GM18909 (cell line): ENCODE results near the gene NANOS1.
A peak's percentile ranks its signal among the peaks of the same experiment; 100 is the strongest.

ENCODE experiments used
- ATAC-seq: cut with Tn5 transposase; IDR thresholded peaks from one replicate; pipeline ENCODE4 v1.9.1; 2021; ENCODE audit warnings: mild to moderate bottlenecking; ENCODE audit not compliant: unreplicated experiment, poor library complexity

NANOS1 gene, protein sequence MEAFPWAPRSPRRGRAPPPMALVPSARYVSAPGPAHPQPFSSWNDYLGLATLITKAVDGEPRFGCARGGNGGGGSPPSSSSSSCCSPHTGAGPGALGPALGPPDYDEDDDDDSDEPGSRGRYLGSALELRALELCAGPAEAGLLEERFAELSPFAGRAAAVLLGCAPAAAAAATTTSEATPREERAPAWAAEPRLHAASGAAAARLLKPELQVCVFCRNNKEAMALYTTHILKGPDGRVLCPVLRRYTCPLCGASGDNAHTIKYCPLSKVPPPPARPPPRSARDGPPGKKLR

DNA sequence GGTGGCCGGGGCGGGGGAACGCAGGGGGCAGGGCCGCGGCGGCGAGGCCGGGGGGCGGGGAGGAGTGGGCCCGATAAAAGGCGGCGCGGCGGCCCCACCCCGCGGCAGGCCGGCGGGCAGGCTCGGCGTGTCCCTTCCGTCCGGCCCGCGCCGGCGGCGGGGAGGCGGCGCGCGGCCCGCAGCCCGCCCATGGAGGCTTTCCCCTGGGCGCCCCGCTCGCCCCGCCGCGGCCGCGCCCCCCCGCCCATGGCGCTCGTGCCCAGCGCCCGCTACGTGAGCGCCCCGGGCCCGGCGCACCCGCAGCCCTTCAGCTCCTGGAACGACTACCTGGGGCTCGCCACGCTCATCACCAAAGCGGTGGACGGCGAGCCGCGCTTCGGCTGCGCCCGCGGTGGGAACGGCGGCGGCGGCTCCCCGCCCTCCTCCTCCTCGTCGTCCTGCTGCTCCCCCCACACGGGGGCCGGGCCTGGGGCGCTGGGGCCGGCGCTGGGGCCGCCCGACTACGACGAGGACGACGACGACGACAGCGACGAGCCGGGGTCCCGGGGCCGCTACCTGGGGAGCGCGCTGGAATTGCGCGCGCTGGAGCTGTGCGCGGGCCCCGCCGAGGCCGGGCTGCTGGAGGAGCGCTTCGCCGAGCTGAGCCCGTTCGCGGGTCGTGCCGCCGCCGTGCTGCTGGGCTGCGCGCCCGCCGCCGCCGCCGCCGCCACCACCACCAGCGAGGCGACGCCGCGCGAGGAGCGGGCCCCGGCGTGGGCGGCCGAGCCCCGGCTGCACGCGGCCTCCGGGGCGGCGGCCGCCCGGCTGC is at the start of gene NANOS1:
NANOS1 (plus strand) TSS at position 102 of the 808 bp plus-strand sequence; CDS start at position 190, 88 bp downstream.
- peak; percentile 27 for ATAC-seq

DNA sequence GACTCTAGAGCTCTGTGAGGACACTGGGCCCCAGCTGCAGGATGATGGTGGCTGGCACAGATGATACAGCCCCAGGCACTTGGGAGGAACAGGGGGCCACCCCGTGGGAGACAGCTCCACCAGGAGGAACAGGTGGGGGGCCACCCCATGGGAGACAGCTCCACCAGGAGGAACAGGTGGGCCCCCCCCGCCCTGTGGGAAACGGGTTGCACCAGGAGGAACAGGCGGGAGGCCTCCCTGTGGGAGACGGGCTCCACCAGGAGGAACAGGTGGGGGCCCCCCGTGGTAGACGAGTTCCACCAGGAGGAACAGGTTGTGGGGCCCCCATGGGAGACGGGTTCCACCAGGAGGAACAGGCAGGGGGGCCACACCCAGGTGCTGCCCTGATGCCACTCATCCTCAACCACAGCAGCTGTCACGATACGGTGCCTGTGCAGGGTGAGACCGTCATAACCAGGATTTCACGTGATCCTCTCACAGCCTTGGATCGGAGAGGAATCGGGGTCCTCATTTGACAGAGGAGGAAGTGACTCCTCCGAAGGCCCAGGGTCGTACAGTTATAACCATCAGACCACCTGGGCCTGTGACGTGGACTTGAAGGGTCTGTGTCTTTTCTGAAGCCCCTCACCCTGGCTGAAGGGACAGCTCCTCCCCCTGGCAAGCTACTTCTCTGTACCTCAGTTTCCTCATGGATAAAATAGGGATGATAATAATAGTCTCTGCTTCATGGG is 49.2 kb upstream of the NANOS1 start:
- no peak for ATAC-seq

DNA sequence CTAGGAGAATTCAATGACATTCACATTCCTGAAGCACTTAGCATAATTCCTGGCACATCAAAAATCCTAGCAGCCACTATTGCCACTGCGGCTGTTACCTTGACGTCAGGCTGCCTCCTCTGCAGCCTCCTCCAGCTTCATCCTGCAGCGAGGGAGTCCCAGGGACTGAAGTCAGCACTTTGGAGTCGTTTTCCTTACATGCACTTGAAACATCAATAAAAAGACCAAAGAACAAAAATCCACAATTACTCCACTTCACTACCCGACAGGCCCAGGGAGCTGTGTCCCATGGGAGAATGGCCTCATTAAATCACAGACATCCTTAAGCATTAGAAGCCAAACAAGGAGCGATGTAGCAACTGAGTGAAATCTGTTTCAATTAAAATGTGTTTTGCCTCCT is 48.6 kb upstream of the NANOS1 start:
- no peak for ATAC-seq

DNA sequence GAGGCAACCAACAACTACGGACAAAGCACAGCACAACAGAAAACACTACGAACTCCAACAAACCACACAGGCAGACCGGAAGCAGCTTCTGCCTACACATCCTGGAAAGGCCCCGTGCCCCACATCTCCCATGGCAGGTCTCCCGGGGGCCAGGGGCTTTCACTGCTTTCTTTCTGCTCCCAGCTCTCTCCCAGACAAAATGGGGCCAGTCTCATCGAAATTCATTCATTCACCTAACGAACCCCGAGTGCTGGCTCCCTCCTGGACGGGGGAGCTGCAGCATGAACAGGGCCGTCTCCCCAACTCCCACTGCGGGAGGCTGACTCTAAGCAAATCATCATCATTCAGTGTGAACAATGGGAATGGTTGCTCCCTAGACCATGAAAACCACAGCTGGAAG is 47.6 kb upstream of the NANOS1 start:
- ATAC-seq, result no peak

DNA sequence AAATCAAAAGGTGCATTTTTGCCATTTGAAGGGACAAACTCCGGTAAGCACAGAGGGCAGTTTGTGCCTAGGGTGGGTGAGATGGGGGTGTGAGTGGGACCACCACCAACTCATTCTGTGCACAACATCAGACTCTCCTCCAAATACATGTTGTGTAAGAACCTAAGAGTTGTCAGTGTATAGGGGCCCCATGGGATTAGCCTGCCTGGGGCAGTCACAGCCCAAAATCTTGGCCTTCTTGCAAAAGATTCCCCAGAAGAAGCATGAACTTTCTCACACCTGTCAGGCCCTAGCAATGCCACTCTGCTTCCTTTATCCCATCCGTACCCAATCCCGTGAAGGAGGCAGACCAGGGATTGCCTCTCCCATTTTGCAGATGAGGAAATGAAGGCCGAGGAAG is 47.1 kb upstream of the NANOS1 start:
- ATAC-seq, result no peak

DNA sequence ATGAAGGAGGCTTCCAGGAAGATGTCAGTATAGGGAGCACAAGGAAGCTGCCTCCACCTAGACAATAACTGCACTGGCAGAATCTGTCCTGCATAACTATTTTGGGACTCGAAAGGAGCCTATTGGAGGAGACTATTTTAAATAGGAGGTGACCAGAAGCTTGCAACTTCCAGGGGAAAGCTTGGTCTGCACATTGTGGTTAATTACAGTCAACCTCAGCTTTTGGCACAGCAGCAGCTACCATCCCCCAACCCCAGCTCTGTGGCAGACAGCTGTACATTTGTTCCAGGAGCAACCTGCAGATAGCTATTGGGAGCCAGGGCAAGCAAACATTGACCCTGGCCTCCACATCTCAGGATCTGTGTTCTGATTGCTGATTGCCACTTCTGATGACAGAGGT is 46.3 kb upstream of the NANOS1 start:
- no peak for ATAC-seq

DNA sequence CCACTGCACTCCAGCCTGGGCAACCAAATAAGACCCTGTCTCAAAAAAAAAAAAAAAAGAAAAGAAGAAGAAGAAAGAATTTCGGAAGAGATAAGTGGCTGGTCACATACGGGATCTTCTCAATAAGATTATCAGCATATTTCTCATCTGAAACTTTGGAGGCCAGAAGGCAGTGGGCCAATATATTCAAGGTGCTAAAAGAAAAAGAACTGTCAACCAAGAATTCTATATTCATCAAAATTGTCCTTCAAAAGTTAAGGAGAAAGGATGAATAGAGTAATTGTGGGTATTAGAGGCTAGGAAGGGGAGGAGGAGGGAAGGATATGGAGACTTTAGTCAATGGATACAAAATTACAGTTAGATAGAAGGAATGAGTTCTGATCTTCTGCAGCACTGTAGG is 43.9 kb upstream of the NANOS1 start:
- ATAC-seq, result no peak

DNA sequence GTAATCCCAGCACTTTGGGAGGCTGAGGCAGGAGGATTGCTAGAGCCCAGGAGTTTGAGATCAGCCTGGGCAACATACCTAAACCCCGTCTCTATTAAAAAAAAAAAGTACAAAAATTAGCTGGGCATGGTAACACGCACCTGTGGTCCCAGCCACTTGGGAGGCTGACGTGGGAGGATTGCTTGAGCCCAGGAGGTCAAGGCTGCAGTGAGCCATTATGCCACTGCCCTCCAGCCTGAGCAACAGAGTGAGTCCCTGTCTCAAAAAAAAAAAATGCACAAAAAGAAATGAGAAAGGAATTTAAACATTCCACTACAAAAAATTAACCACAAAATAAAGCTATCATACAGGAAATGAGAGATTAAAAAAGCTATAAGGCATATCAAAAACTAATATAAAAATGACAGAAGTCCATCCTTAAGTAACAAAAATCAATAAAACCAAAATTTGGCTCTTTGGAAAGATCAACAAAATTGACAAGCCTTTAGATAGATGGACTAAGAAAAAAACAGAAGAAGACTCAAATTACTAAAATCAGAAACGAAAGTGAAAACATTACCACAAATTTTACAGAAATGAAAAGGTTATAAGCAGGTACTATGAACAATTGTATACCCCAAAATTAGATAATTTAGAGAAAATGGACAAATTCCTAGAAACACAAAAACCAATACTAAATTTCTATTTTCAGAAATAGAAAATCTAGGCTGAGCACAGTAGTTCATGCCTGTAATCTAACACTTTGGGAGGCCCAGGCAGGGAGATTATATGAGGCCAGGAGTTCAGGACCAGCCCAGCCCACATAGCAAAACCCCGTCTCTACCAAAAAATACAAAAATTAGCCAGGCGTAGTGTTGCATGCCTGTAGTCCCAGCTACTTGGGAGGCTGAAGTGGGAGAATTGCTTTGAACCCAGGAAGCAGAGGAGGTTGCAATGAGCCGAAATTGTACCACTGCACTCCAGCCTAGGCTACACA is 42.4 kb upstream of the NANOS1 start:
- peak; percentile 84 for ATAC-seq

DNA sequence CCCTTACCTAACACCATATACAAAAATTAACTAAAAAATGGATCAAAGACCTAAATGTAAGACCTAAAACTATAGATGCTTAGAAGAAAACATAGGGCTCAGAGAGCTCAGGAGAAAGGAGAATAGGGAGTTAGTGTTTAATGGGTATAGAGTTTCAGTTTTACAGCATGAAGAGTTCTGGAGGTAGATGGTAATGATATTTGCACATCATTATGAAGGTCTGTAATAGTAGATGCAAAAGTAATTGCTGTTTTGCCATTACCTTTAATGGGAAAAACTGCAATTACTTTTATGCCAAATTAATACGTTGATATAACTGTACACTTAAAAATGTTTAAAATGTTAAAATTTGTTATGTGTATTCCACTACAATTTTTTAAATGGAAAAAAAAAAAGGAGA is 39.2 kb upstream of the NANOS1 start:
- no peak for ATAC-seq

DNA sequence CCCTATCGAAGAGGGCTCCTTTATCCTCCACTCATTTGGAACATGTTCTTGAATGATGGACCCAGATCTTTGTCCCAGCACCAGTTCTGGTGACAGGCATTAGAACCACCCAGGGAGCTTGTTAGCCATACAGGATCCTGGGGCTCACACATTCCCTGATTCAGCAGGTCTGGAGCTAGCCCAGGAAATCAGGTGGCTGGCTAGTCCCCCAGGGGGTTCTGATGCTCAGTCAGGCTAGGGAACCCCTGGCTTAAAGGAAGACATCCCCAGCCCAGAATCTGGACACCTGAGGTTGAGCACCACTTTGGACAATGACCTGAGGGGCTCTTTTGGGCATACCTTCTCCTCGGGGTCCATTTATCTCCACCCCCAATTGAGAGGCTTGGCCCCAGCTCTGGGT is 37.0 kb upstream of the NANOS1 start:
- no peak for ATAC-seq

DNA sequence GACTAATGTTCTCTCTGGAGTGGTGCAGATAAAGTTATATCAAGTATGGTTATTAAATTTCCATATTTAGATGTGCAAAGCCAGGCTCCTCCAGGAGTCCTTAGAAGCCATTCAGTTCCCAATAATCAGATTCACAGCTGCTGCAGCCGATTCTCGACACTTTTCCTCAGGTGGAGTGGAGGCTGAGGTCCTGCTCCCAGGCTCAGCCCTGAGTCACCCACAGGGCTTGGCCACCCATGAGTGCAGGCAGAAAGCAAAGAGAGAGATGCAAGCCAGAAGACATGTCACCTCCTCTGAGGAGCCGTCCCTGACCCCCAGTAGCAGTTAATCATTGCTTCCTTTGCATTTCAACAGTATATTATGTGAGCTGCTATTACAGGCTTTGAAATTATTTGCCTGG is 36.3 kb upstream of the NANOS1 start:
- no peak for ATAC-seq

DNA sequence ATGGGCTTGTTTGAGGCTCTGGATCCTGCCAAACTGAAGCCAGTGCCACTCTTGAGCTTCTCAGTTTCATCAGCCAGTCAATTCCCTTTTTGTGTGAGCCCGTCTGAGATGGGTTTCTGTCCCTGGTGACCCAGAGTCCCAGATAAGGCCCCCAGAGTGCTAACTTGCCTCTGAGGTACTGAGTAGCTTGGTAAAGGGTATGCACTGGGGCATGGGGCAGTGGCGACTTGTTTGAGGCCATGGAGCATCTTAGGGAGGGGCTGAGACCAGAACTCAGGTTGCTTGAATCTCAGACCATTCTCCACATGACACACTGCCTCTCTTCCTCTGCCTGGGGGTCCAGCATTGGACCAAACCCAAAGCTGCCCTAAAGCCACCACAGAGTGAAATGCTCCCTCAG is 35.2 kb upstream of the NANOS1 start:
- no peak for ATAC-seq

DNA sequence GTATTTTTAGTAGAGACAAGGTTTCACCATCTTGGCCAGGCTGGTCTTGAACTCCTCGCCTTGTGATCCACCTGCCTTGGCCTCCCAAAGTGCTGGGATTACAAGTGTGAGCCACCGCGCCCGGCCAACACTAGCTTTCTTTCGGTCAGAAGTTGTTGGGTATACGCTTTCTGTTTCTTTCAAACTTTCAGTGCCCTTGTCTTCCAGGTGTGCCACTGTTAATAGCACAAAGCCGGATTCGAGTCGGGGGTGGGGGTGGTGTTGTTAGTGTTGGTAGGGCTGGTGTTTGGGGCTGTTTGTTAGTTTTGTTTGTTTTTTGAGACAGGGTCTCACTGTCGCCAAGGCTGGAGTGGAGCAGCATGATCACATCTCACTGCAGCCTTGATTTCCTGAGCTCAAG is 33.8 kb upstream of the NANOS1 start:
- ATAC-seq, result no peak

DNA sequence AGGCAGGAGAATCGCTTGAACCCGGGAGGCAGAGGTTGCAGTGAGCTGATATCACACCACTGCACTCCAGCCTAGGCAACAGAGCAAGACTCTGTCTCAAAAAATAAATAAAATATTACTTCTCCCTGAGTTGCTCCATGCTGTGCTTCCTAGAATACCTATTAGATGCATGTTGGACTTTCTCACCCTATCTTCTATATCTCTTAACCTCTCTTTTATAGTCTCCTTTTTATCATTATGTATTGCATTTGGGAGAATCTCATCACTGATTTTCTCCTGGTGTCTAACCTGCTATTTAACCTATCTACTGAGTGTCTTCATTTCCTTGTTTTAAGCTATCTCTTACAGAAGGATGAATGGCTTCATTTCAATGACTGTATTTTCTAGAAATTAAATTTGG is 32.1 kb upstream of the NANOS1 start:
- no peak for ATAC-seq

DNA sequence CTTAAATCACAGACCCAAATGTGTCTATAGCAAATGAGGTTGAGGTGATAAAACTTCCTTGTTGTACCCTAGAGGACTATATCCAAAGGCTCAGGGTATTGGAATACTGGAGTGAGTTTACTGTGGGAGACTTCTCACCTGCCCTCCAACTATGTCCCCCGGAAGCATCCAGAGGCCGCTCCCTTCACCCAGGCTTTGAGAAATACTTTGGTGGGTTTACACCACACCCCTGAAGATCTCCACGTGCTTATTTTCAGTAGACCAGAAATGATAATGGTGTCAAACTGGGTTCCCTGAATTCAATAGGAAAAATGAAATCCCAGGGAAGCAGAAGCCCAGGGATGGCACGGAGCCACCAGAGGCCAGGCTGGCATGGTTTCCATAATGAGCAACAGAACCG is 31.3 kb upstream of the NANOS1 start:
- no peak for ATAC-seq

DNA sequence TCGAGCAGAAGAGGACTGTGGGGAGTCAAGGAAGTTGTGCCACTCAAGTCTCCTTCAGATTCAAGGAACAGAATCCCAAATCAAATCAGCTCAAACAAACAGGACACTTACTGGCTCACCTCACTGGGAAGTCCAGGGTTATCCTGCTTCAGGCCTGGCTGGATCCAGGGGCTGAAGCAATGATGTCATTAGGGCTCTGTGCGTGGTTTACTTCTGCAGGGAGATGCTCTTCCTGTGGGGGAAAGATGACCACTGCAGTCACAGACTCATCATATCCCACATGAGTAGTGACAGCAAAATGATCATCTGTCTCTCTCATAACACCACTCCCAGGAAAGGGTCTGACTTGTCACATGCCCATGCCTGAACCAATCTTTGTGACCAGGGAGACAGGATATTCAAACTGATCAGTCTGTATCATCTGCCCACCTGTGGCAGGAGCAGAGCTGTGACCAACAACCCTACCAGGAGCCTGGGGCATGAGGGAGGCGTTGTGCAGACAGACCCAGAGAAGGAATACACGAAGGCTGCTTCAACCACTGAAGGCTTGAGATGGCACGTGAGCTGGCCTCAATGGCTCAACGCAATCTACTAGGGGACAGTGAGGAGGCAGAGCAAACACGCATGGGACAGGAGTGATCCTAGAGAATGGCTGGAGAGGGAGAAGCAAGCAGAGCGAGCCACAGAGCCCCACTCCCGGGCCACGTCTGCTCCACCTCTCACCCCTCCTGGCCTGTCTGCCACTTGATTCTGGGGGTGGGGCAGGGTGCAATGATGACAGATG is 27.6 kb upstream of the NANOS1 start:
- no peak for ATAC-seq

DNA sequence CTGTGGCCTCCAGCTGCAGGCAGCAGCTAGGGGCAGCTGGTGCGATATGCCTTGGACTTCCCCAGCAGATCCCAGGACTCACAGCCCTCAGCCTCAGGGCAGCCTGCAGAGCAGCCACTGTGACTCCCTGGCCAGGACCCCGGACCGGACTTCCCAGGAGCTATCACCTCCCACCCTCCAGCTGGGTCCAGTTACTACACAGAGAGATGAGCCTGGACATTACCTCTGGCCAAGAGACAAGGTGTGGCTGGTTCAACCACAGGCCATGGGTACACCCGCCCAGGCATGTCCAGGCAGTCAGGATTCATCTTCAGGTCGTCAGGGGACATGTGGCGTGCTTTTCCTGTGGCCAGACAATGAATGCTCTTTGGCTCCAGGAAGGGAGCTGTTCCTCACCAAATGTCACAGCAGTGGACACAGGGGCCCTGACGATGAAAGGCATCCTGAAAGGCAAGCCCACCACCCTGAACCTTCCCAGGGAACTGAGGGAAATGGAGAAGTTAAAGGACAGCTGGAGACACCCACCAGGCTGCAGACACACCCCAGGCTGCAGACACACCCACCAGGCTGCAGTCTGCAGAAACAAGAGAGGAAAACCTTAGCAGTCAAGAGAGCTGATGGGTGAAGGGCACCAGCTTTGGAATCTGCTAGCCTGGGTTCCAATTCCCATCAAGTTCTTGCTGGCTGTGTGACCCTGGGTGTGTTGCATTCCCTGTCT is 25.8 kb upstream of the NANOS1 start:
- no peak for ATAC-seq

DNA sequence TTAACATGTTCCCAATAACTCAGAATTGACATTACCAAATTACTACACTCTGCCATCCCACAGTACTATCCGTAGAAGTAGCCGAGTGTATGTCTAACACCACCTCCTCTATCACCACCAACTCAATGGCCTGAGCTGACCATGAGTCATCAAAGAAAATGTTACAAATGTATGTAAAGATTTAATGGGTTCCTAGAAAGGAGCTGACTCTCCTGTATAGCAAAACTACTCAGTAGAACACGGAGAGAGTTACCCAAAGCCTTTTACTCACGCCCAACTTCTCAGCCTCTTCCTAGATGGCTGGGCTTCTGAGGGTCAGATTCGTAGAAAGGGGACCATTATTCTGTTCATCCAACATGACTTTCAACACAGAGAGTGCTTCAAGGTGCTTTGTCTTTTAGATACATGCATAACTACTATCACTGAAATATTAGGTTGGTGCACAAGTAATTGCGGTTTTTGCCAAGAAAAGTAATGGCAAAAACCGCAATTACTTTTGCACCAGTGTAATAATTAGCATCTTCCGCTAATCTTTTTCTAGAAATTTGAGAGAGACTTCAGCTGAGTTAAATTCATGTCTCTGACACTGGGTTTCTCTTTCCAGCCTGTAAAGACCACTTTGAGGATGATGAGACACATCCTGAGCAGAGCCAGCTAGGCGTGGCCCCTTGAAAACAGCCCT is 24.0 kb upstream of the NANOS1 start:
- no peak for ATAC-seq
